Measurements from ENCODE around the gene TRMT112.

The TRMT112 gene

DNA sequence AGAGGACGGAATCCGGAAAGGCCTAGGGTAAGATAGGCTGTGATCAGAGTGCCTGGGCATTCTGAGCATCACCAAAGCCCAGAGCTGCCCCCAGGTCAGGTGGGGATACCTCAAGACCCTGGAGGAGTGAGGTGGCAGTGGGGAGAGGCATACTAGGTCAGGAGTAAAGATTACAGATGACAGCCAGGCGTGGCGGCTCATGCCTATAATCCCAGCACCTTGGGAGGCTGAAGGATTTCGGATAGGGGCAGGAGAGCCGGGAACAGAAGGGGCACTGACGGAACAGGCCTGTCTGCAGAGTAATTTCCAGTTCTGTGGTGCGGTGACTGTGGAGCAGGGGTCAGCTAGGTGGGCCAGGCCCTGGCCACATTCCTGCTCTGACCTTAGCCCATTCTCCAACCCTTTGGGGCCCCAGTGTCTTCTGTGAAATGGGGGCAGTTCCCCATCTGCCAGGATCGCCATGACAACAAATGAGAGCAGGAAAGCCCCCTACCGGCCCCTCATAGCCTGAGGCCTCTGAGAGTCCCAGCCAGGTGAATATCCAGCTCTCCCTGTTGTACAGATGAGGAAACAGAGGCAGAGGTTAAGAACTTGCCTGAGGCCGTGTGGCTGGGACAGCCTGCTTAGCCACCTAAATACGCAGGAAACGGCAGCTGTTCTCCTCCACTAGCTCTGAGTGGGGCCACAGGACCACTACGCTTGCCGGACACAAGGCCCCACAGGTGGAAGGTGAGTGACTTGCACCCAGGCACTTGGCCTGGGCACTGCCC is 42.1 kb downstream of the TRMT112 start:
- no peak for DNase-seq (ENCODE audit: low read depth in 2 of 2)

DNA sequence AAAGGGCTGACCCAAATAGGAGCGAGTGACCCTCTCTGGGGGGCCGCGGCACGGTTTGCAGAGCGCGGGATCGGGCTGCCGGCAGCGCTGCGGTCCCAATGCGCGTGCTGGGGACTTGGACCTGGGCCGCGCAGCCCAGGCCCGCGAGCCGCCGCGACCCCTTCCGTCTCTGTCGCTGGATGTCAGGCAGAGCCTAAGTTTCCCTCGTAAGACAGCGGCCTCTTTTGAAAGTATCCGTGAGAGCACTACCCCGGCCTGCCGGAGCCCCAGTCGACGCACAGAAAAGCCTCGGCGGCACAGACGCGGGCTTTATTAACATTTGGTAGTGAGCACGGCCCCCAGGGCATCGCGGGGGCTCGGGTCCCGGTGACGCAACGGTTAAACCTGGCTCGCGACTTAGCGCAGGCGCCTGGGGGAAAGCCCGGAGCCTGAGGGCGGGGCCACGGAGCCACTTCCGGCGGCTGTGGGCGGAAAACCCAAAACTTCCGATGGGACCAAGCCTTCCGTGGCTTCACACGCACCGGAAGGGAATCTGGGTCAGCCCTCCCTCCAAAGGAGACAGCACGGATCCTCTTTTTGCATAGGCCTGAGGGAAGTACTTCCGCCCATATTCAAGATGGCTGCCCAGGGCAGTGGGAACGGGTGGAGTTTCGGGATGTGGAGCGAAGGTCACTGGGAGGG is 47.7 kb downstream of the TRMT112 start:
- DNase-seq (ENCODE audit: low read depth in 2 of 2) = peak; percentile 96

DNA sequence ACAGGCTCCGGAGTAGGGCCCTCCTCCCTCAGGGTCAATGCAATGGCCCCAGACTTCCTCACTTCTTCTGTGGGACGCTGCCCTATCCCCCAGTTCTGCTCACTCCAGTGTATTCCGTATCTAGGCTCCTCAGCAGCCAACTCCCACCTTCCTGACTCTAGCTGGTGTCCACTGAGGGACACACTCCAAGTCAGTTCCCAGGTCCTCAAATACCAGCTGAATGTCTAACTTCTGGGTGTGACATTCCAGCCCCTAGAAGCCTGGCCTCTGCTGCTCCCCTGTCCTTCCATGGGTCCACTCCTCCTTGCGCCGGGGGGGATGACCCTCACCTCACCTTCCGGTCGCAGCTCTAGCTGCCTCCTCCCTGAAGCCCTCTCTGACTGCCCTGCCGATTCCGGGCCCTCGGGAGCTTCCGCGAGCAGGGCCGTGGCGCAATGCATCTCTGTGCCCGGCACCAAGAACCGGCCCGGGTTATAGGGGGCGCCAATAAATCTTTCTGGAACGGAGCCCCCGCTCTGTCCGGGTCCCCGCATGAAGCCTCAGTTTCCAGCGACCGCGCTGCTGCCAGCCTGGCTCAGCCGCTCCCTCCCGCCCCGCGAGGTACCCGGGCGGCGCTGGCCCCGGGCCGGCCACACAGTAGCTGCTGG is 48.3 kb downstream of the TRMT112 start:
- DNase-seq (ENCODE audit: low read depth in 2 of 2) = no peak

DNA sequence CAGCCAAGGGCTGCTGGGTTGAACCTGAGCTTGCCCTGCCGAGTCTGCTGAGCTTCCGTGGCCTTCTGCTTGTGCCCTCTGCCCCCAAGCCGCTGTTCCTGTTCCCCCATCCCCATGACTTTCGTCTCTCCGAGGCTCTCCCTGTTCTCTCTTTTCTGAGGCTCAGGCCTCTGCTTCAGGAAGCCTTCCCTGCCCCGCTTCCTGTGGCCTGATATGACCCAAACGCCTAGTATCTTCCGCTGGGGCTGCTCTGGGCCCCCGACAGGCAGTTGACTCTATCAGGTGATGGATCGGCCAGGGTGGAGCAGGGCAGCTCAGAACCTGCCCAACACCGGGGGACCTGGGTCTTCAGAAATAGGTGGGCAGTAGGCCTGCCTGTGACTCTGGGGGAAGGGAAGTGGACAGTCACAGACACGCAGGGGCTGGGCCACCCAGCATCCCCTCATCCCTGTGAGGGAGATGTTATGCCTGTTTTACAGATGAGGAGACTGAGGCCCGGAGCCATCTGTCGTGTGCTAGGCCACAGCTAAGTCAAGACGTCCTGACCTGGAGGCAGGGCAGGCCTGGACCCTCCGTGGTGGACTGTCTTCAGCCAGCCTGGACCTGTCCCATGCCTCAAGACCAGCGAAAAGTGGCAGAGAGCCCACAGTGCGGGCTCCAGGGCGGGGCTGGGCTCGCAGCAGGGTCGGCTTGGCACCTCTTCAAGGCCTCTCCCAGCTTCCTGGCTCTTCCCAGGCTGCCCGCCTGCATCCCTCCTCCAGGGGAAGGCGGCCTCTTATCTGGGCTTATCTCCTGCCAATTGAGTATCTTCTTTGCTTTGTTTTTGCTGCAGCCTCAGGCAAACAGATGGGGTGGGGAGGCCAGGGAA is 49.1 kb downstream of the TRMT112 start:
- DNase-seq (ENCODE audit: low read depth in 2 of 2) = no peak

DNA sequence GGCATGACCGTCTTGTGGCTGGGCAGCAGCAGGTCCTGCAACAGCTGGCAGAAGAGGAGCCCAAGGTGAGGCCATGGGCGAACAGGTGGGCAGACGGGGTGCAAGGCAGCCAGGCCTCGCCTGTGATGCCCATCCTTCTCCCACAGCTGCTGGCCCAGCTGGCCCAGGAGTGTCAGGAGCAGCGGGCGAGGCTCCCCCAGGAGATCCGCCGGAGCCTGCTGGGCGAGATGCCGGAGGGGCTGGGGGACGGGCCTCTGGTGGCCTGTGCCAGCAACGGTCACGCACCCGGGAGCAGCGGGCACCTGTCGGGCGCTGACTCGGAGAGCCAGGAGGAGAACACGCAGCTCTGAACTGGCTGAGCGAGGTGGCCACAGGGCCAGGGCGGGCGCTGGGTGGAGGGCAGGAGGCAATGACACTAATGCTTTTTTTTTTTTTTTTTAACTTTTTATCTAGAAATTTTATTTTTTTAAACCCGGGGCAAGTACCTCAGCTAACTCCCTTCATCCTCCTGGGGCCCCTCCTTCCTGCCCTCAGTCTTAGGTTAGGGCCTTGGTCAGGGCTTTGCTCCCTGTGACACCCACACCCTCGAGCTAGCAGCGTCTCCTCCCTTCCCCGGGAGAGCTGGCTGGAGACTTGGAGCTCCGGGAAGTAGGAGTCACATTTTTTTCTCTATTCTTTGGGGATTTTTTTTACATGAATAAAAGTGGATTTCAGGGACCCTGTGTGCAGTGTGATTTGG is 50.0 kb downstream of the TRMT112 start:
- no peak for DNase-seq (ENCODE audit: low read depth in 2 of 2)

Measured in stimulated activated CD8-positive, alpha-beta memory T cell treated with anti-CD3 and anti-CD28 coated beads, Interleukin-15, amount 100 ng/mL, for 4 hours (primary cell).